H1 (cell line): ENCODE results near the gene ANXA2R.
"Not testable (repeated sequence)": the region's sequence is repeated elsewhere in the genome, so short reads cannot be mapped to it uniquely, and the experiment has no call there.

Source experiments
- CEBPB ChIP-seq: IDR thresholded peaks from 2 replicates; pipeline ENCODE4 v1.6.1; 2012; ENCODE audit warnings: low read depth, low read length
- EP300 ChIP-seq, 2 experiments: IDR thresholded peaks; 1 replicate in 1 of 2; 2 replicates in 1 of 2; pipeline ENCODE4 v1.6.1; 2011 to 2012; ENCODE audit warnings: low read depth in 2 of 2, low read length in 2 of 2, mild to moderate bottlenecking in 2 of 2, borderline replicate concordance in 1 of 2, inconsistent platforms in 1 of 2, moderate library complexity in 1 of 2
- POLR2AphosphoS5 ChIP-seq: IDR thresholded peaks from 2 replicates; pipeline ENCODE4 v1.6.1; 2011; ENCODE audit warnings: low read depth, low read length
- RFX5 ChIP-seq: IDR thresholded peaks from 2 replicates; pipeline ENCODE4 v1.6.1; 2011; ENCODE audit warnings: low read depth, low read length, improper control_type of control experiment, borderline replicate concordance
- SP1 ChIP-seq: IDR thresholded peaks from 2 replicates; pipeline ENCODE4 v1.6.1; 2011; ENCODE audit warnings: low read depth, low read length
- TAF1 ChIP-seq: IDR thresholded peaks from 2 replicates; pipeline ENCODE4 v1.6.1; 2011; ENCODE audit warnings: mild to moderate bottlenecking, low read depth, low read length
- TF ChIP-seq, protein P1 (sequence below), 3 experiments: IDR thresholded peaks; 1 replicate in 2 of 3; 2 replicates in 1 of 3; pipeline versions ENCODE4 v1.5.1 to v1.6.1; 2011; ENCODE audit warnings: low read length in 3 of 3, mild to moderate bottlenecking in 3 of 3, inconsistent platforms in 2 of 3, low read depth in 1 of 3, moderate library complexity in 1 of 3; ENCODE audit not compliant: insufficient read depth in 1 of 3; ENCODE audit errors: control extremely low read depth in 1 of 3
- TF ChIP-seq, protein P2 (sequence below): IDR thresholded peaks from 2 replicates; pipeline ENCODE4 v1.6.1; 2011; ENCODE audit warnings: low read length, improper control_type of control experiment

DNA sequence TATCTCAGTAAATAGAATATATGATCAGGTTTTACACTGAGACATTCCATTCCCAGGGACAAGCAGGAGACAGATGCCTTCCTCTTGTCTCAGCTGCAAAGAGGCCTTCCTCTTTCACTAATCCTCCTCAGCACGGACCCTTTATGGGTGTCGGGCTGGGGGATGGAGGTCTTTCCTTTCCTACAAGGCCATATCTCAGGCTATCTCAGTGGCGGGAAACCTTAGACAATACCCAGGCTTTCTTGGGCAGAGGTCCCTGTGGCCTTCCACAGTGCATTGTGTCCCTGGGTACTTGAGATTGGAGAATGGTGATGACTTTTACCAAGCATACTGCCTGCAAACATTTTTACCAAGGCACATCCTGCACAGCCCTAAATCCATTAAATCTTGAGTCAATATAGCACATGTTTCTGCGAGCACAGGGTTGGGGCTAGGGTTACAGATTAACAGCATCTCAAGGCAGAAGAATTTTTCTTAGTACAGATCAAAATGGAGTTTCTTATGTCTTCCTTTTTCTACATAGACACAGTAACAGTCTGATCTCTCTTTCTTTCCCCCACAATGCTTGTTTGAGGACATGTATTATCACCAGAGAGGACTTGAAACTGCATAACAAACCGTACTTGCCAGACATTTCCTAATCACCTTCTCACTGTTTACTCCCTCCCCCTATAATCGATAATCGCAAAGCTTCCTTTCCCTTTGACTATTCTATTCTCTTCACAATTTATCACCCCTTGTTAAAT is 37.5 kb upstream of the ANXA2R start:
- TF ChIP-seq, protein P1, sequence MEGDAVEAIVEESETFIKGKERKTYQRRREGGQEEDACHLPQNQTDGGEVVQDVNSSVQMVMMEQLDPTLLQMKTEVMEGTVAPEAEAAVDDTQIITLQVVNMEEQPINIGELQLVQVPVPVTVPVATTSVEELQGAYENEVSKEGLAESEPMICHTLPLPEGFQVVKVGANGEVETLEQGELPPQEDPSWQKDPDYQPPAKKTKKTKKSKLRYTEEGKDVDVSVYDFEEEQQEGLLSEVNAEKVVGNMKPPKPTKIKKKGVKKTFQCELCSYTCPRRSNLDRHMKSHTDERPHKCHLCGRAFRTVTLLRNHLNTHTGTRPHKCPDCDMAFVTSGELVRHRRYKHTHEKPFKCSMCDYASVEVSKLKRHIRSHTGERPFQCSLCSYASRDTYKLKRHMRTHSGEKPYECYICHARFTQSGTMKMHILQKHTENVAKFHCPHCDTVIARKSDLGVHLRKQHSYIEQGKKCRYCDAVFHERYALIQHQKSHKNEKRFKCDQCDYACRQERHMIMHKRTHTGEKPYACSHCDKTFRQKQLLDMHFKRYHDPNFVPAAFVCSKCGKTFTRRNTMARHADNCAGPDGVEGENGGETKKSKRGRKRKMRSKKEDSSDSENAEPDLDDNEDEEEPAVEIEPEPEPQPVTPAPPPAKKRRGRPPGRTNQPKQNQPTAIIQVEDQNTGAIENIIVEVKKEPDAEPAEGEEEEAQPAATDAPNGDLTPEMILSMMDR (IDR thresholded peaks at IDR 0.05; ENCODE audit: control extremely low read depth in 1 of 3, insufficient read depth in 1 of 3, low read depth in 1 of 3, low read length in 3 of 3), result not testable (repeated sequence)
- TF ChIP-seq EP300 (IDR thresholded peaks at IDR 0.05; ENCODE audit: borderline replicate concordance in 1 of 2, low read depth in 2 of 2, low read length in 2 of 2); POLR2AphosphoS5; TAF1; RFX5; SP1; CEBPB: not testable (repeated sequence)
- TF ChIP-seq, protein P2, sequence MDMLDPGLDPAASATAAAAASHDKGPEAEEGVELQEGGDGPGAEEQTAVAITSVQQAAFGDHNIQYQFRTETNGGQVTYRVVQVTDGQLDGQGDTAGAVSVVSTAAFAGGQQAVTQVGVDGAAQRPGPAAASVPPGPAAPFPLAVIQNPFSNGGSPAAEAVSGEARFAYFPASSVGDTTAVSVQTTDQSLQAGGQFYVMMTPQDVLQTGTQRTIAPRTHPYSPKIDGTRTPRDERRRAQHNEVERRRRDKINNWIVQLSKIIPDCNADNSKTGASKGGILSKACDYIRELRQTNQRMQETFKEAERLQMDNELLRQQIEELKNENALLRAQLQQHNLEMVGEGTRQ, result not testable (repeated sequence)
